ENCODE measurements around the gene TINAGL1.

TINAGL1 gene

DNA sequence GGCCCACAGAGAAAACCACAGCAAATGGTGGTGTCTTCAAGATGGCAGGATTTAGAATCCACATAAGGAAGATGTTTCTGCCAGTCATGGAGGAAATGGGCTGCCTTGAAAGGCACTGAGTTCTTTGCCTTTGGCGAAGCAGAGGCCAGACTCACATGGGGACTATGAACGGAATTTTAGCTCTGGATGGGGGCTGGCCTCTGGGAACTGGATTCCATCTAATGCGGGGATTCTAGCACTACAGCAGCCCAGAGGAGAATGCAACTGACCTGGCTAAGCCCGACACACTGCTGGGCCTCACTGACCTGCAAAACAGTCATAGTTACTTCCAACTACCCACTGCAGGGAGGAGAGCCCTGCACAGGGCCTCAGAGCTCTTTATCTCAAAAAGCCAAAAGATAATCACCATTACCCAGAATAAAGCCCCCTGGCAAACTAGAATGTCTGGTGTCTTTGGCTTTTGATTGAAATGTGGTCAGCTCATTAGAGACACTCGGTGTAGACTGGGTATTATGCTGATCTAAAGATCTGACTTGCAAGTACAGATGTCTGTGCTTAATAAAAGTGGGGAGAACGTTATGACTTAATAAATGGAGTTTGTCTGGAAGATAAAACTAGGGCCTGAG lies 52.7 kb downstream of the TINAGL1 start:
- no peak for DNase-seq

GRCh38 chr1:31632649-31633048 lies 56.3 kb downstream of the TINAGL1 start:
- no peak for DNase-seq

- peak; percentile 17 for DNase-seq
These were observed 56.8 kb downstream of the TINAGL1 start for GRCh38 chr1:31633117-31633516.

Data from stimulated activated CD4-positive, alpha-beta T cell treated with anti-CD3 and anti-CD28 coated beads, Interleukin-12 subunit alpha, Interleukin-12 subunit beta, amount 100 ng/mL, for 4 hours (primary cell).